ENCODE results near the gene LRAT. TPM values are rescaled to one million over a fixed set of nuclear protein-coding genes. Genes with fewer than 3 reads are reported as not detected.

The LRAT gene

DNA sequence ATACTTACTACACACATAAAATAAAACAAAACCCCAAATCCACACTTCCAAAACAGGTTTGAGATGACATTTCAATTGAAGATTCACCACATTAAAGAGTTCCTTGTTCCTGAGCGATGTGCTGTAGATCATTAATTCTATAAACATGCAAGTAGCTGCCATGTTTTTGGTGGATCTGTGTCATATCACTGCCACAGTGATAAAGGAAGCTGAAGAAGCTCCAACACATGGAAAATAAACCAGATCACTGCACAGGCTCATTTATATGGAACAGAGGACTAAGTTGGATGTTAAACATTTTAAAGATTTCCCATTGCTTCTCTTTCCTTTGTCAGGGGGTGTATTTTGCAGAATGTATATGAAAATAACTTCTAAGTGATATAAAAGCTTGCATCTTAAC, 34.5 kb downstream of the LRAT start:
- H3K4me3 ChIP-seq (ENCODE audit: low read length) = no peak overlapping the region
- H3K27me3 ChIP-seq (ENCODE audit: control insufficient read depth, insufficient read depth, low read length) = peaks cover 5% of the 10 kb centered on the region
- H3K4me2 ChIP-seq (ENCODE audit: low read length) = no peak overlapping the region
- no peaks in the 10 kb centered on the region for H3K36me3 ChIP-seq (ENCODE audit: insufficient read depth, low read length)
- no peak overlapping the region for H3K9ac ChIP-seq (ENCODE audit: low read depth, low read length)
- H3K4me1 ChIP-seq (ENCODE audit: control insufficient read depth, insufficient read depth, low read length) = no peaks in the 10 kb centered on the region
- no peaks in the 10 kb centered on the region for H3K9me3 ChIP-seq (replicated peaks; ENCODE audit: low read length)

DNA sequence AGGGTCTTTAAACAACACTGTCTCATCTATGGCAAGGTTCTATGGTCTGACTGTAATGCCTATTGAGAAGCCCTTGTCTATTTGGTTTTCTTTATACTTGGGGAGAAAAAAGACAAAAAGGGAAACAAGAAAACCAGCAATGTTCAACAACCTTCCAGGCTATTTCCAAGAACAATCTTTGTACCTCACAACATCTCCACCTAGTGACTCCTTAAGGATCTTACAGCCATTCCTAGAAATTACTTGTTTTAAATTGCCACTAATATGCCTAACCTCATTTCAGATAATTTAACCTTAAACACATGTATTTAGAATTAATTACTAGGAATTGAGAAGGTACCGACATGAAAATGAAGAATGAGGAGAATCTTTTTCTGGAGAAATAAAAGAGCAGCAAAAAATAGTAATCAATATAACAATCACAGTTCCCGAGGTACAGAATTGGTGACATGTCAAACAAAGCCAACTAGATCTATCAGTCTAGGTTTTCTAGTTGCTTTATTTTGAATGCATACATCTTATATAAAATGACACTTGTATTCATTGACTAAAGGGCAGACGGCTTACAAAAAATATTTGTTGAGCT, 35.7 kb downstream of the LRAT start:
- peaks cover 5% of the 10 kb centered on the region for H3K27me3 ChIP-seq (ENCODE audit: control insufficient read depth, insufficient read depth, low read length)
- H3K9me3 ChIP-seq (replicated peaks; ENCODE audit: low read length) = no peaks in the 10 kb centered on the region
- no peak overlapping the region for H3K9ac ChIP-seq (ENCODE audit: low read depth, low read length)
- H3K4me2 ChIP-seq (ENCODE audit: low read length) = no peak overlapping the region
- H3K4me3 ChIP-seq (ENCODE audit: low read length) = no peak overlapping the region
- no peaks in the 10 kb centered on the region for H3K4me1 ChIP-seq (ENCODE audit: control insufficient read depth, insufficient read depth, low read length)
- H3K36me3 ChIP-seq (ENCODE audit: insufficient read depth, low read length) = no peaks in the 10 kb centered on the region

DNA sequence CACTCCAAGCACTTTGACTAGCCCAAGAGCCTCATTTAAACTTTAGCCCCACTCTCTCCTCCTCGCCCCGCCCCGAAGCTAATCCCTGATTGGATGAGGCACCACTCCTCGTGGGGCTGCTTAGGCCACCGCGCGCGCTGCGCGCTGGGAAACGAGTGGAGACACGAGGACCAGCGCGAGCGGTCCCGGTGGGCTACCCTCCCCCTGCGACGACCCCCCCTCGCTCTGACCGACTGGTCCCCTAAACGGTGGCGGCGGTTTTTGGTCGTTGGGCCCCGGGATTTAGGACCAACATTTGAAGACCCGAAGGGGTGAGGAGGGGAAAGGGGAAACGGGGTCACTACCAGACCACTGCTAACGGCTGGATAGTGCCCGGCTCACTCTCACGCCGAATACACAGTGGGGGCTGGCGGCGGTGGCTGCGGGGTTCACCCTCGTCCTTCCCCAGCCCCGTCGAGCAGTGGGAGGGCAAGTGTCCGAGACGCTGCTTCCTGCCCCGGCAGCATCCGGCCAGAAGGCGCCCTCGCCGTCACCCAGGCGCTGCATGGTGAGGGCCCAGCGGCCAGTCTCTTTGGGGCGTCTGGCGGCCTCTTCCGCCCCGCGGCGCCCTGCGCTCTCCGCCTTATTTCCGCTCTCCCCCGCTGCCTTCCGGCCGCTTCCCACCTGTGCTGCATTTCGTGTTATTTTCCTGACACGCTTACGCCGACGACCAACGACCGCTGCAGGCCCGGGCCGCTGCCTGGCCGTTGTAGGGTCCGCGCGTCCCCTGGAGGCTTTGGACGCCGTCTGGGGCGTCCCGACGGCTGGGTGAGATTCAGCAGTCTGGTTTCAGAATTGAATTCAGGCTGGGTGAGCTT, 37.6 kb downstream of the LRAT start, which contains the start of gene RBM46:
Gene RBM46, plus strand, starts transcription at position 147 of the 857 bp plus-strand sequence. CDS start 15,481 bp downstream, outside the sequence.
- H3K9me3 ChIP-seq (replicated peaks; ENCODE audit: low read length) = no peaks in the 10 kb centered on the region
- no peak within 1 kb of the TSS for H3K4me3 ChIP-seq (ENCODE audit: low read length)
- H3K9ac ChIP-seq (ENCODE audit: low read depth, low read length) = no peak within 1 kb of the TSS
- H3K4me1 ChIP-seq (ENCODE audit: control insufficient read depth, insufficient read depth, low read length) = no peaks in the 10 kb centered on the region
- peaks cover 5% of the 10 kb centered on the region for H3K27me3 ChIP-seq (ENCODE audit: control insufficient read depth, insufficient read depth, low read length)
- H3K36me3 ChIP-seq (ENCODE audit: insufficient read depth, low read length) = no peaks in the 10 kb centered on the region
- no peak within 1 kb of the TSS for H3K4me2 ChIP-seq (ENCODE audit: low read length)

DNA sequence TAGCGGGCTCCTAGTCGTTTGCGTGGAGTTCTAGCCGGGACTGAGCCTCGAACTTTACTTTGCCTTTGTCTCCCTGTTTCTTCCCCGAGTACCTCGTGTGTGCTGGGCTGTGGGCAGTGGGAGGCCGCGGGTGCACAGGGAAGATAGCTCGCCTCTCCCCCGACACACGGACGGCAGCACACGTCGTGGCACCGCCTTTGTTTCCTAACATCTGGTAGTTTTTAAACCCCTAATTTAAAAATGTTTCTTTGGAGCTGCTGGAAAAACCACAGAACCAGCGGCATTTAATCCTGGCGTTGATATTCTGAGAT, 38.1 kb downstream of the LRAT start:
- H3K36me3 ChIP-seq (ENCODE audit: insufficient read depth, low read length) = no peaks in the 10 kb centered on the region
- no peak overlapping the region for H3K9ac ChIP-seq (ENCODE audit: low read depth, low read length)
- peaks cover 5% of the 10 kb centered on the region for H3K27me3 ChIP-seq (ENCODE audit: control insufficient read depth, insufficient read depth, low read length)
- no peak overlapping the region for H3K4me3 ChIP-seq (ENCODE audit: low read length)
- H3K4me2 ChIP-seq (ENCODE audit: low read length) = no peak overlapping the region
- H3K4me1 ChIP-seq (ENCODE audit: control insufficient read depth, insufficient read depth, low read length) = no peaks in the 10 kb centered on the region
- no peaks in the 10 kb centered on the region for H3K9me3 ChIP-seq (replicated peaks; ENCODE audit: low read length)

Small RNA genes lying within 50 kb of the gene (small RNA-seq; reads per million reads assigned to genes)
- gene NDUFB2P1 (not detected), gene RNU2-44P (3.2 reads per million, percentile 78 among the genes with 10 or more reads in this experiment), gene RNU2-66P (0.21 reads per million)
